Upper lobe of left lung (tissue), 6 donors: ENCODE measurements around the gene RPL13A. TPM values are rescaled to one million over a fixed set of nuclear protein-coding genes. Genes with fewer than 3 reads are reported as not detected.

Experiments used
- ATAC-seq, 2 donors: fragments of 200-7000 bp; cut with Tn5 transposase; one replicate each; pipeline ENCODE4 v1.9.1; 2022; ENCODE audit warnings: mild to moderate bottlenecking in 2 of 2, moderate library complexity in 2 of 2; ENCODE audit not compliant: low FRiP score in 2 of 2
- DNase-seq, 2 donors: peaks; one replicate each; pipeline ENCODE4 v3.0.0-alpha.2; 2019 to 2020
- H3K27ac ChIP-seq, 4 donors: fragments of 200-600 bp; sonication (generic); one replicate each; pipeline ENCODE4 v1.5.1; 2016 to 2019
- H3K27me3 ChIP-seq, 4 donors: fragments of 200-600 bp; sonication (generic); one replicate each; pipeline ENCODE4 v1.5.1; 2017 to 2019
- H3K36me3 ChIP-seq, 4 donors: fragments of 200-600 bp; sonication (generic); one replicate each; pipeline ENCODE4 v1.5.1; 2016 to 2019
- H3K4me1 ChIP-seq, 4 donors: fragments of 200-600 bp; sonication (generic); one replicate each; pipeline ENCODE4 v1.5.1; 2018 to 2019
- H3K4me3 ChIP-seq, 4 donors: fragments of 200-600 bp; sonication (generic); one replicate each; pipeline ENCODE4 v1.5.1; 2017 to 2019; ENCODE audit warnings: mild to moderate bottlenecking in 2 of 4, moderate library complexity in 1 of 4
- H3K9me3 ChIP-seq, 4 donors: fragments of 200-600 bp; sonication (generic); one replicate each; pipeline ENCODE4 v1.5.1; 2018 to 2019
- CTCF ChIP-seq, 6 experiments: fragments of 450-650 bp in 4 of 6; fragments of 200-600 bp in 2 of 6; sonication (generic) in 2 of 6; IDR thresholded peaks; one replicate each; pipeline ENCODE4 v1.5.1; 2016 to 2019; ENCODE audit warnings: antibody characterized with exemption in 6 of 6
- EP300 ChIP-seq, 4 donors: sonication (generic); formaldehyde crosslinking; IDR thresholded peaks; one replicate each; pipeline ENCODE4 v1.5.1; 2017; ENCODE audit warnings: antibody characterized with exemption in 4 of 4, control low read depth in 2 of 4
- POLR2A ChIP-seq, 4 donors: fragments of 450-650 bp; IDR thresholded peaks; one replicate each; pipeline ENCODE4 v1.5.1; 2016 to 2017; ENCODE audit warnings: antibody characterized with exemption in 4 of 4, mild to moderate bottlenecking in 2 of 4
- POLR2AphosphoS5 ChIP-seq, 2 donors: sonication (generic); formaldehyde crosslinking; IDR thresholded peaks; one replicate each; pipeline ENCODE4 v1.5.1; 2017; ENCODE audit warnings: antibody characterized with exemption in 2 of 2
- WGBS, 2 donors: methylation state at CpG; one replicate each; pipeline ENCODE4 v1.1.5; 2017 to 2018; 5-methylcytosine and 5-hydroxymethylcytosine counted together
- total RNA-seq, 6 donors: library from RNA; depleted of rRNA in 4 of 6; stranded (reverse); fragments of >200 nt in 4 of 6; gene quantifications; one replicate each; pipeline versions ENCODE4 v1.1.0 to v1.2.1, GENCODE V29; 2016 to 2021
- donor health status: DM: no; HTN: no; CAD: no; lungs with moderate emphysema.
- donor health status: DM: no; HTN: yes; CAD: no; lungs with severe emphysema.

The RPL13A gene
- total RNA-seq, 6 donors from 2014 or later: 974 to 2,595 (median 1,696) TPM

- peak overlapping the region; percentile 81 to 92 (median 88) for H3K4me3 ChIP-seq
- TF ChIP-seq EP300 (IDR thresholded peaks at IDR 0.05) (no peak), POLR2AphosphoS5 (IDR thresholded peaks at IDR 0.05) (peak in 1 of 2 donors; percentile 14)
- 1 to 4% methylated on average over 20 to 26 of the region's 26 CpGs for WGBS, 2 donors
- ATAC-seq: no peak
- H3K9me3 ChIP-seq: no peaks in the 10 kb centered on the region
- peak overlapping the region; percentile 82 to 95 (median 90) for H3K27ac ChIP-seq
- DNase-seq: no peak
- H3K4me1 ChIP-seq: peaks cover 23 to 34% (median 27%) of the 10 kb centered on the region in 4 donors
- H3K36me3 ChIP-seq: peaks cover 30 to 48% (median 40%) of the 10 kb centered on the region in 4 donors
- no peaks in the 10 kb centered on the region for H3K27me3 ChIP-seq
These were observed 846 bp downstream of the RPL13A start for GRCh38 chr19:49488046-49488862.

GRCh38 chr19:49488863-49489537 lies 1.6 kb downstream of the RPL13A start:
- peaks cover 30 to 47% (median 41%) of the 10 kb centered on the region in 4 donors for H3K36me3 ChIP-seq
- DNase-seq: no peak
- 29% methylated on average over 15 of the region's 15 CpGs for WGBS, 2 donors
- H3K27ac ChIP-seq: peak overlapping the region; percentile 31 to 95 (median 90)
- H3K27me3 ChIP-seq: no peaks in the 10 kb centered on the region
- peaks cover 23 to 34% (median 27%) of the 10 kb centered on the region in 4 donors for H3K4me1 ChIP-seq
- no peak for ATAC-seq
- no peaks in the 10 kb centered on the region for H3K9me3 ChIP-seq
- peak overlapping the region; percentile 81 to 92 (median 88) for H3K4me3 ChIP-seq
- TF ChIP-seq POLR2AphosphoS5 (IDR thresholded peaks at IDR 0.05) (no peak), CTCF (IDR thresholded peaks at IDR 0.05) (no peak), EP300 (IDR thresholded peaks at IDR 0.05) (no peak), POLR2A (IDR thresholded peaks at IDR 0.05) (no peak)

DNA sequence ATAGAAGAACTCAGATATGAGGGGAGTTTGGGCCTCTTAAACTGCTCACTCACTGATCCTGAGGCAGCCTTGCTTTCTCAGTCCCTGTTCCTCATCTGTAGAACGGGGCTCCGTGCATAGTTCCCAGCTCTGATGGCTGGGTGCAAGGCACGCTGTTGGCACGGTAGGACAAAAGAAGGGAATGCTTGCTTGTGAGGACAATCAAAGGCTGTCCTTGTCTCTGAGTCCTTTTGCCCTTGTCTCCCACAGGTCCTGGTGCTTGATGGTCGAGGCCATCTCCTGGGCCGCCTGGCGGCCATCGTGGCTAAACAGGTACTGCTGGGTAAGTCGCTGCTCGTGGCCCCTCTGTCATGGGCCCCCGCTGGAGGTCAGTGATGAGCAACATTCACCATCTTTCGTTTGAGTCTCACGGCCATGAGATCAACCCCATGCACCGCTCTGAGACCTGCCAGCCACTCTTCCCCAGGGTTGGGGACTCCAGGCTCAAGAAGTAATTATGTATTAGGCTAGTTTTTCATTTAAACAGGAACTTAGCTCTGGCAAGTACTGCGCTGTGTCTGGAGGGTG lies 2.3 kb downstream of the RPL13A start:
- Histone ChIP-seq H3K36me3 (peaks cover 30 to 47% (median 41%) of the 10 kb centered on the region in 4 donors), H3K27me3 (no peaks in the 10 kb centered on the region), H3K4me3 (peak overlapping the region in 3 of 4 donors; percentile 84 to 92 (median 92)), H3K27ac (peak overlapping the region; percentile 31 to 95 (median 90)), H3K4me1 (peaks cover 23 to 34% (median 27%) of the 10 kb centered on the region in 4 donors), H3K9me3 (no peaks in the 10 kb centered on the region)
- TF ChIP-seq CTCF (IDR thresholded peaks at IDR 0.05): peak in 1 of 6 experiments; percentile 12
- no peak for TF ChIP-seq EP300 (IDR thresholded peaks at IDR 0.05)
- DNase-seq (no peak), ATAC-seq (no peak)
- 60 to 65% methylated on average over 12 to 15 of the region's 15 CpGs for WGBS, 2 donors

DNA sequence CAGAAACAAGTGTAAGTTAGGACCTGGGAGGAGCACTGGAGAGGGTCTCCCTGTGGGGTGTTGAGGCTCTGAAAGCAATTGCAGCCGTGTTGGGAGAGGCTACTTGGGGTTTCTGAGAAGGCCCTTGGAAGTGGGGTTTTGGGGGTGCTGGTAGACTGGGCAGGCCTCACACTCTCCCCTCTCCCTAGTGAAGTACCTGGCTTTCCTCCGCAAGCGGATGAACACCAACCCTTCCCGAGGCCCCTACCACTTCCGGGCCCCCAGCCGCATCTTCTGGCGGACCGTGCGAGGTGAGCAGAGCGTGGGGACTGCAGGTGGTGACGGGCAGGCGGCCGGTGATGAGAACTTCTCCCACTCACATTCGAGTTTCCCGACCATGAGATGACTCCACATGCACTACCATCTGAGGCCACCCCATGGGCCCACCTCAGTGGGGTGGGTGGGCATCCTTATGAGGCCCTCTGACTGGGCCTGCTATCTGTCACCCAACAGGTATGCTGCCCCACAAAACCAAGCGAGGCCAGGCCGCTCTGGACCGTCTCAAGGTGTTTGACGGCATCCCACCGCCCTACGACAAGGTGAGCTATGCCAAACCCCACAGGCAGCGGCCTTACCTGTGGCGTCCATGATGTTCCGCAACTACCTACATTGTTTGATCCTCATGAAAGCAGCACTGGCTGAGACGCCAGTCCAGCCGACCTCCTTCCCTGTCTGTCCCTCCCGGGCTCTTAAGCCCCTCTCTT lies 3.0 kb downstream of the RPL13A start:
- Histone ChIP-seq H3K4me3 (peak overlapping the region in 1 of 4 donors; percentile 84), H3K4me1 (peaks cover 25 to 37% (median 30%) of the 10 kb centered on the region in 4 donors)

More for the DNA sequence above, 3.0 kb downstream of the RPL13A start:
- peaks cover 30 to 47% (median 41%) of the 10 kb centered on the region in 4 donors for H3K36me3 ChIP-seq
- H3K27ac ChIP-seq: peak overlapping the region in 2 of 4 donors; percentile 46 to 95
- TF ChIP-seq POLR2AphosphoS5 (IDR thresholded peaks at IDR 0.05) (no peak), CTCF (IDR thresholded peaks at IDR 0.05) (no peak), EP300 (IDR thresholded peaks at IDR 0.05) (no peak), POLR2A (IDR thresholded peaks at IDR 0.05) (no peak)
- no peaks in the 10 kb centered on the region for H3K9me3 ChIP-seq
- WGBS, 2 donors: 91 to 93% methylated on average over 20 to 27 of the region's 27 CpGs
- H3K27me3 ChIP-seq: no peaks in the 10 kb centered on the region
- ATAC-seq (no peak), DNase-seq (no peak)
